Small intestine (tissue), 16 donors: Measurements from ENCODE around the gene OR6K3. TPM values are rescaled to one million over a fixed set of nuclear protein-coding genes. Genes with fewer than 3 reads are reported as not detected.
A peak's percentile ranks its signal among the peaks of the same experiment; 100 is the strongest.

Source experiments
- DNase-seq, 2 donors: peaks; one replicate each; pipeline versions ENCODE4 v3.0.0 to v3.0.0-alpha.2; 2013
- FAIRE-seq: peaks from 2 replicates; lab custom pipeline; 2012; peaks lifted over from hg19 to GRCh38; lab: Jason Lieb, UNC
- H3K27ac ChIP-seq, 3 donors: one replicate each; pipeline ENCODE4 v1.5.1; 2013; ENCODE audit warnings: low read length in 2 of 3, mild to moderate bottlenecking in 2 of 3, control low read depth in 1 of 3, inconsistent platforms in 1 of 3, low read depth in 1 of 3, moderate library complexity in 1 of 3
- H3K27me3 ChIP-seq, 3 donors: one replicate each; pipeline ENCODE4 v1.6.1; 2013; ENCODE audit warnings: low read length in 3 of 3, inconsistent platforms in 1 of 3; ENCODE audit not compliant: control insufficient read depth in 3 of 3, insufficient read depth in 3 of 3
- H3K36me3 ChIP-seq, 3 donors: one replicate each; pipeline ENCODE4 v1.6.1; 2013; ENCODE audit warnings: low read length in 3 of 3, inconsistent platforms in 1 of 3, low read depth in 1 of 3, mild to moderate bottlenecking in 1 of 3, moderate library complexity in 1 of 3; ENCODE audit not compliant: control insufficient read depth in 3 of 3, insufficient read depth in 2 of 3
- H3K4me1 ChIP-seq, 3 donors: one replicate each; pipeline ENCODE4 v1.6.1; 2013; ENCODE audit warnings: low read length in 2 of 3, inconsistent platforms in 1 of 3, low read depth in 1 of 3, mild to moderate bottlenecking in 1 of 3, moderate library complexity in 1 of 3; ENCODE audit not compliant: control insufficient read depth in 3 of 3, insufficient read depth in 2 of 3
- H3K4me3 ChIP-seq, 3 donors: one replicate each; pipeline ENCODE4 v1.5.1; 2013; ENCODE audit warnings: low read length in 3 of 3, control low read depth in 1 of 3, inconsistent platforms in 1 of 3, low read depth in 1 of 3, mild to moderate bottlenecking in 1 of 3, moderate library complexity in 1 of 3
- H3K9me3 ChIP-seq, 2 donors: one replicate each; pipeline ENCODE4 v1.6.1; 2013; ENCODE audit warnings: low read depth in 1 of 2, low read length in 1 of 2; ENCODE audit not compliant: control insufficient read depth in 2 of 2, insufficient read depth in 1 of 2
- WGBS, 3 donors: extraction: QIAGEN DNeasy Blood & Tissue Kit; methylation state at CpG; one replicate each; pipeline ENCODE4 v1.1.7; 2013; 5-methylcytosine and 5-hydroxymethylcytosine counted together
- long read RNA-seq, 10 donors: transcript quantifications; one replicate each; lab custom pipeline, GENCODE V29; 2026
- polyA plus RNA-seq, 4 donors: library from polyadenylated mRNA; stranded (reverse) in 3 of 4; unstranded in 1 of 4; fragments of 200-250 nt in 3 of 4; fragments of 120-200 nt in 1 of 4; gene quantifications; one replicate each; pipeline versions ENCODE4 v1.2.1 to v1.2.3, GENCODE V29; 2013
- donor health status: healthy with polysubstance abuse.
- donor health status: control.
- donor health status: control.
- donor health status: Bipolar disorder and iron deficiency.
- donor health status: healthy.

The OR6K3 gene, protein sequence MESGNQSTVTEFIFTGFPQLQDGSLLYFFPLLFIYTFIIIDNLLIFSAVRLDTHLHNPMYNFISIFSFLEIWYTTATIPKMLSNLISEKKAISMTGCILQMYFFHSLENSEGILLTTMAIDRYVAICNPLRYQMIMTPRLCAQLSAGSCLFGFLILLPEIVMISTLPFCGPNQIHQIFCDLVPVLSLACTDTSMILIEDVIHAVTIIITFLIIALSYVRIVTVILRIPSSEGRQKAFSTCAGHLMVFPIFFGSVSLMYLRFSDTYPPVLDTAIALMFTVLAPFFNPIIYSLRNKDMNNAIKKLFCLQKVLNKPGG
- not detected for polyA plus RNA-seq
- long read RNA-seq, donor 1, result 0 reads
- long read RNA-seq, donor 2, result 0 reads
- long read RNA-seq, donor 3, result 0 reads
- long read RNA-seq, donor 4, result 0 reads
- long read RNA-seq, donor 5, result 0 reads
- long read RNA-seq, donor 6, result 0 reads
- long read RNA-seq, donor 7, result 0 reads
- long read RNA-seq, donor 8, result 0 reads
- long read RNA-seq, donor 9, result 0 reads
- long read RNA-seq, donor 10, result 0 reads

DNA sequence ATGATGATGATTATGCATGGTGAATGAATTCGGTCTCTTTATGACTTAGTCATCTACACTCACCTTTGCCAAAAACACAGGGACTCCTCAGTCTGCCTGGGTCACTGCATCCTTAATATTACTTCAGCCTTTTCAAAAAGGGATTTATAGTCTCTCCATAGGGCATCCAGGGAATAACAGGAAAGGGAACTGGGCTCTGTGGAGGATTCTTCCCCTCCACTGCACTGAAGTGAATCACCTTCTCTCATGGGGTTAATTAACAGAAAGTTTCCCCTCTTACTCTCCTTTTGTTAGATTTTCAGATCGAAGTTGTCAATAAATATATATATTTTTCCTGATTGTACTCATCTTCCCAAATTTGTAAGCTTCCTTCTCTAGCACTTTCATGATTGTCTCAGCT is at the start of gene OR6K3:
Gene OR6K3 (minus strand): TSS at position 101 of the 400 bp plus-strand sequence. CDS start 2,605 bp downstream, outside the sequence.
- WGBS, 3 donors, result 74 to 79% (median 77%) methylated on average over 2 of the region's 2 CpGs

DNA sequence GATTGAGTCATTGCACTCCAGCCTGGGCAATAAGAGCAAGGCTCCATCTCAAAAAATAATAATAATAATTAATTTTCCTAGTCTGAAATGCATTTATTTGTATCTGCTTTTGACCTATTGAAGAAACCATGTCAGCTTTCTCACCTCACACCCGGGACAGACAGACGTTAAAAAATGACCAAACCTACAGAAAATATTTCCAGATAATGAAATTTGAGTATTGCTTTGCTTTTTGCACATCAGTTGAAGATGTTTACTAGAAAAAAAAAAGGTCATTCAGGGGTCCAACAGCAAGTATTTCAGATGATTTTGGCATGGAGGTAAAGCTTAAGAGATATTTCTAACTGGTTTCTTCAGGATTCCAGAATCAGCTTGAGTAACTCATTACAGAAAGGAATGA is 33.9 kb upstream of the OR6K3 start, which contains the start of gene OR6K6:
Gene OR6K6 (plus strand): TSS at position 301 of the 400 bp plus-strand sequence. CDS start 168 bp downstream, outside the sequence.
- no peak for DNase-seq
- WGBS, 3 donors, result 82 to 90% (median 86%) methylated on average over 2 of the region's 2 CpGs
- no peak for FAIRE-seq
- Histone ChIP-seq H3K9me3 (no peaks in the 10 kb centered on the region), H3K4me3 (no peak within 1 kb of the TSS), H3K27me3 (no peaks in the 10 kb centered on the region), H3K36me3 (no peaks in the 10 kb centered on the region), H3K27ac (no peak within 1 kb of the TSS), H3K4me1 (no peaks in the 10 kb centered on the region)

More for the DNA sequence above, at the start of gene OR6K3:
- Histone ChIP-seq H3K4me3 (no peak within 1 kb of the TSS), H3K36me3 (no peaks in the 10 kb centered on the region), H3K27me3 (no peaks in the 10 kb centered on the region), H3K4me1 (no peaks in the 10 kb centered on the region), H3K9me3 (no peaks in the 10 kb centered on the region), H3K27ac (no peak within 1 kb of the TSS)
- no peak for FAIRE-seq
- no peak for DNase-seq

DNA sequence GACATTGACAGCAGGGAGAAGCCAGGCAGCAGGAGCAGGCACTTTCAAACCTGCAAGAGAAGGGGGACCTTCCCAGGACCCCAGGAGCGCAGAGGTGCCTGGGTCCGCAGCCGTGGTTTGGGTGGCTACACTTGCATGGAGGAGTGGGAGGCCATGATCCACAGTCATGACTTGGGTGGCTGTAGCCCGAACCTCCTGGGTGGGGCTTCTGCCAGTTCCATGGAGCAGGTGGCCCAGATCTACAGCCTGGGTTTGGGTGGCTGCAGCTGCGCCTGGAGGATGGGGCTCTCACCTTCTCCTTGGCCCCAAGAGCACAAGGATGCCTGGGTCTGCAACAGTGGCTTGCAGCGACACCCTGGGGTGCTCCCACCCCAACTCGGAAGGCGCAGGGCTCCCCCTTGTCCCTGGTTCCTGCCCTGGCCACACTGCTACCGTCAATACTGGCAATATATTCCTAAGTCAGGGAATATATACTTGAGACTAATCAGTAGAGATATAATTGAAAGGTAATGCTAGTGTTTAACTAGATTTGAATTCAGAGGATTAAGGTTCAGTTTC is 31.7 kb upstream of the OR6K3 start:
- FAIRE-seq (no peak), DNase-seq (no peak)
- Histone ChIP-seq H3K9me3 (no peaks in the 10 kb centered on the region), H3K4me3 (no peak overlapping the region), H3K27me3 (no peaks in the 10 kb centered on the region), H3K36me3 (no peaks in the 10 kb centered on the region), H3K27ac (no peak overlapping the region), H3K4me1 (no peaks in the 10 kb centered on the region)
- WGBS, 3 donors, result 81 to 87% (median 82%) methylated on average over 9 of the region's 9 CpGs

DNA sequence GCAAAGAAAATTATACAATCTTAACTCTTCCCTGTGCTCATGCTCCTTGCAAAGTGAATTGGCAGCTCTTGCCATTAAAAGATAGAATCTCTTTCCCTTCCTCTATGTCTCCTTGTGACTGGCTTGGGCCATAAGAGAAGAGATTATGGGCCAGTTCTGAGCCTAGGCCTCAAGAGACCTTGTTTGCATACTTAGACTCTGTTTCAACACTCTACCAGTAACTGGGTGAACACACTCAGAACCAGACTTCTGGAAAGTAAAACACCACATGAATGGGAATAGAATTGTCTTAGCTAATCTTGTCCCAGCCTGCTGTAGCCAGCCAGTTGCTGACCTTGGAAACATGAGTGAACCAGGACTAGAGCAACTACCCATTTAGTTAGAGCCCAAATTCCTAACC is 15.3 kb upstream of the OR6K3 start:
- Histone ChIP-seq H3K27ac (no peak overlapping the region), H3K9me3 (no peaks in the 10 kb centered on the region), H3K27me3 (no peaks in the 10 kb centered on the region), H3K36me3 (no peaks in the 10 kb centered on the region), H3K4me1 (no peaks in the 10 kb centered on the region), H3K4me3 (no peak overlapping the region)
- DNase-seq (no peak), FAIRE-seq (no peak)

DNA sequence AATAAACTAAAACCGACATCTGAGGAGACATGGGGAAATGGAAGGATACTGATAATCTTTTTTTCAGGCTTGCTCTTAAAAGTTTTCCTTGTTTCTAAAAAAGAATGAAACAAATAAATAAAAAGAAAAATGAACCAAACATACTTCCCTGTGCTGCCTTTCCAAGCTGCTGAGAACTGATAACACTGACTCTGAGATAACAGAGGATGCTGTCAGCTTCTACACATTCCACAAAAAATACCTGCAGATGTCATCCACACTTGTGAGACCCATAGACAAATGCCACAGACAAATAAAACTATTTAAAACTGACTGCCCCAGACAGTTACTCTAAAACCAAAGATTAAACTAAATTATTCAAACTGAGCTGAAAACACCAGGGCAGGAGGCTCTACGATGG is 12.0 kb upstream of the OR6K3 start:
- WGBS, 3 donors, result 73 to 80% (median 80%) methylated on average over 2 of the region's 2 CpGs
- H3K27me3 ChIP-seq, result no peaks in the 10 kb centered on the region
- no peaks in the 10 kb centered on the region for H3K36me3 ChIP-seq
- no peaks in the 10 kb centered on the region for H3K9me3 ChIP-seq
- FAIRE-seq, result no peak
- no peak overlapping the region for H3K4me3 ChIP-seq
- H3K4me1 ChIP-seq, result no peaks in the 10 kb centered on the region
- DNase-seq, result no peak
- H3K27ac ChIP-seq, result no peak overlapping the region

DNA sequence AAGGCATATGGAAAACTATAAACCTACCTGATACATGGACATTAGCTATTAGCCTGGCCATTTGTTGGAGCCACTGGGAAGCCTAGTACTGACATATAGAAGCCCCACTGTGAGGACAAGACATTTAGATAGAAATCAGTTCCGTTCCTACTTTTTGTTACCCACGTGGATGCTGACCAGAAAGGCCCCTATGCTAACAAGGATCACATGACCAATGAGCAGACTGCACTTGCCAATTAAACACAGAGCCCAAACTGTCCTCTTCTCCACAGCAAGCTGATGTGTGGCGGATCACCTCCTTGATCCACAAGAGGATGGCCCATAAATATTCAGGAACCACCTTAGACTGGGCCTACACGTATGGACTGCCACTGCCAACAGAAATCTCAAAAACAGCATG is 11.2 kb upstream of the OR6K3 start:
- Histone ChIP-seq H3K4me1 (no peaks in the 10 kb centered on the region), H3K27ac (no peak overlapping the region), H3K36me3 (no peaks in the 10 kb centered on the region), H3K27me3 (no peaks in the 10 kb centered on the region), H3K4me3 (no peak overlapping the region), H3K9me3 (no peaks in the 10 kb centered on the region)
- WGBS, 3 donors, result 82 to 86% (median 83%) methylated on average over 4 of the region's 4 CpGs
- no peak for FAIRE-seq
- no peak for DNase-seq

DNA sequence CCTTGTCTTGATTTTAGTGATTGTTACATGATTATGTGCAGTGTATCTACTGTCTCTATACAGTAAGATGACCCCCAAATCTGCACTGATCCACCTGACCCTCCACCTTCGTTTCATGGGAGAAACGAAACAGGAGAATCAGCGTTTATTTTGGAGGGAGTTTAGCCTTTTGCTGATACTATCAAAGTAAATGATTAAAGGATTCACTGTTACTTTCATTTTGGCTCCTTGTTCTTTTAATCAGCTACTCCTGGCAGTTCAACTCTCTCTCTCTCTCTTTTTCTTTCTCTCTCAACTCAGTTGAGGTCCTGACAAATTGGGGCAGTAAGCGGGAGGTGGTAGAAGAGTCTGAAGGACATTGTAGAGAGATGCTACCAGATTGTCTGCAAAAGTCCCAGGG is 9.9 kb upstream of the OR6K3 start:
- no peak overlapping the region for H3K4me3 ChIP-seq
- no peaks in the 10 kb centered on the region for H3K4me1 ChIP-seq
- WGBS, 3 donors, result 21 to 51% (median 40%) methylated on average over 4 of the region's 4 CpGs
- peak in 1 of 2 donors; percentile 1 for DNase-seq
- no peaks in the 10 kb centered on the region for H3K27me3 ChIP-seq
- H3K27ac ChIP-seq, result no peak overlapping the region
- FAIRE-seq, result no peak
- no peaks in the 10 kb centered on the region for H3K36me3 ChIP-seq
- H3K9me3 ChIP-seq, result no peaks in the 10 kb centered on the region

DNA sequence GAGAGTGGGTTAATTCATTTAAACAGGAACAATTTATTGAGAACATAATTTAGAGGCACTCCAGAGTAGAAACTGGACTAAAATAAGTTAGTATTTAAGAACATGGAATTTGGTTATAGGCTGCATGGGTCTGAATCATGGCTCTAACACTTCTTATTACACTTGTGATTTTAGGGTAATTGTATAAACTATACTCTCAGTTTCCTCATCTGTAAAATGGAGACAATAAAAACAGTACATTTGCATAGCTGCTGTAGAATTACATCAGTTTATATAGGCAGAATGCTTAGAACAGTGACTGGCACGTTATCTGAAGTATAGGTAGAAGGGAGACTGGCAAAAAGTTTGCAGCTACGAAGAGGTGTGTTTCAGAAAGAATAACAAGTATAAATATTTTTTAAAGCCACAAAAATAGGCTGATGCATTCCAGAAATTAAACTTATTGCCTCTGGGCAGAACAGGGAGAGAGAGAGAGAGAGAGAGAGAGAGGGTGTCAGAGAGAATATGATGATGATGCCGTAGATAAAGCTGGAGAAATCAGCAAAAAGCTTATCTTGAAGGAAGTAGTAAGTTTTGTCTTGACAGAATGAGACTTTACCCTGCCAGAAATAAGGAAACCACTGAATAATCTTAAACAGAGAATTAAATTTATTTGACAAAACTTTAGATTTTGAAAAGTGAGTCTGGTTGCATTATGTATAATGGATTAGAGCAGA is 8.1 kb upstream of the OR6K3 start:
- no peaks in the 10 kb centered on the region for H3K36me3 ChIP-seq
- WGBS, 3 donors, result 69 to 78% (median 76%) methylated on average over 3 of the region's 3 CpGs
- H3K27me3 ChIP-seq, result no peaks in the 10 kb centered on the region
- H3K27ac ChIP-seq, result no peak overlapping the region
- H3K4me3 ChIP-seq, result no peak overlapping the region
- no peaks in the 10 kb centered on the region for H3K9me3 ChIP-seq
- DNase-seq (no peak), FAIRE-seq (no peak)
- H3K4me1 ChIP-seq, result no peaks in the 10 kb centered on the region
